Measurements from ENCODE around the gene BAHCC1.

Gene BAHCC1

DNA sequence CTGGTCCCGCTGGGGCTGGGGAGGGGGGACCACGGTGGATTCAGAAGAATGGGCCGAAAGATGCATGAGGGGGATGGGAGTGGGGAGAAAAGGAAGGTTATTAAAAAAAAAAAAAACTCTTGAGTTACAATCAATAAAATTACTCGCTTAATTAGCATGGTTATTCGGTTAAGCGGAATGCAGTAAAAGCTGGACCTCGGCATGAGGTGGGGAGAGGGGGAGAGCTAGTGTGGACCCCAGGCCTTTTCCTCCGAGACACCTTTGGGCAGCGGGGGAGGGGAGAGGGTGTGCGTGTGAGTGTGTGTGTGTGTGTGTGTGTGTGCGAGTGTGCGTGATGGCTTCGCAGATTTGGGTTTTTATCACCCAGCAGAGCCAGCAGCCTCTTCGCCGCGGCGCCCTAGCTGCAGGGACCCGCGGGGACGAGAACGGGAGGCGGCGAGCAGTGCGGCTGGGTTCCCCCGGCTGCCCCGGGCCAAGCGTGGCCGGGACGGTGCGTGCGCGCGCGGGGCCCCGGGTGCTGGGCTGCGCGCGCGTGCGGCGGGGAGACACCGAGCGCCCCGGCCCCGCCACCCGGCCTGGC lies 3.7 kb downstream of the BAHCC1 start:
- DNase-seq = no peak

- DNase-seq = no peak
These were observed 4.4 kb downstream of the BAHCC1 start for GRCh38 chr17:81399481-81400153.

GRCh38 chr17:81400154-81400977 lies 5.1 kb downstream of the BAHCC1 start:
- no peak for DNase-seq

DNA sequence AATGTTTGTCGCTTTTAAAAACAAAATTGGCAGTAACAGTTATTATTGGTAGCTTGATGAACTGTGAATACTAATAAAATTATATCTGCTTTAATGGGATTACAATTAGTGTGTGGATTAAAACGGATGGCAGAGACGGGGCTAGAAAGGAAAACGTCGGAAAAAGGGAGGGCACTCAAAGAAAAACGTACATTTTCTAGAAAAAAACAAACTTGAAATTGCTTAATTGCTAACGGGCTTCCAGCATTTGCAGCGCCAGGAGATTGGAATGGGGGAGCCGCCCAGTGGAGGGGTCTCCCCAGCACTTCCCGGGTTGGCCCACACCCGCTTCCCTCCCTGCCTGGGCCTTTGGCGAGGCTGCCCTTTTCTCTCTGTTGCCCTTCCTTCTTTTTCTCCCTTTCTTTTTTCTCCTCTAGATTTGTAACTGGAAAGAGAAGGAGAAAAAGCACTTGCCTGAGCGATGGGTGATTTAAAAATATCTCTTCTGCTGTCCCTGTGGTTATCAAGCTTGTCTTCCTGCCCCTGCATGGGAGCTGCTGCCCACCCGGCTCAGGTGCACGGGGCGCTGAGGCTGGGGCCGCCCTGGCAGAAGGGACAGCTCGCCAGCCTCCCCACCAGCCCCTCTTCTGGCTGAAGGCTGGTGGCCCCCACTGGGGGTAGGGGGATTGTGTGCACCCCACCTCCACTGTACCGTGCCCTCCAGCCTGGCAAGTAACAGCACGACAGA lies 5.9 kb downstream of the BAHCC1 start:
- no peak for DNase-seq

DNA sequence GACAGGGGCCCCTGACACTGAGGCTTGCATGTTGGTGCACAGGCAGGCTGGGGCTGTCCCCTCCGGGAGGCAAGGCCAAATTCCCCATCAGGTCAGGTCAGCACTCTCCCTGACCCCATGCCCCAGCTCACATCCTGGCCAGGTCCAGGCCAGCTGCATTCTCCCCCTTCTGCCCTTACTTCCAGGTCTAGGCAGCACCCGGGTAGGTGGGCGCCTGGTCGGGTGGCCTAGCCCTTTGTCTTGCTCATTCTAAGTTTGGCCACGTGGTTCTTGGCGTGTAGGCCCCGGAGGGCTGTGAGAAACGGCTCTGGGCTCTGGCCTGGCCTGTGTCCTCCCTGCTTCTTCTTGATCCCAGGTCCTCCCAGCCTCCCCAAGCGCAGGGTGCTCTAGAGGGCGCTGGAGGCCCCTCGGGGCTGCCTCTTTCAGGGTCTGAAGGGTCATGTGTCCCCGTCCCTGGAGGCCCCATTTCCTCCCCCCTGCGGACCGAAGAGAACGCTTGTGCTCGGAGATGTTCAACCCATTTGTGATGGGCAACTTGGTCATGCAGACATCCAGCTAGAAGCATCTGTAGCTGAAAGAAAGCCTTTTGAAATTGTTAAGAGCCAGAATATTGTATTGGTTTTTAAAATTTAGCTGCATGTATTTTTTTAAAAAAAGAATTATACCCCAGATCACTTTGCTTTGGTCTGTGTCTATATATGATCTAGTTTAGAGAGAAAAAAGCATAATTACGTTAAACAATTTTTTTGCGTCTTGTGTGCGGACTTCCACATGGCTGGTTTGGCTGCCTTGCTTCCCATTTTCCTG lies 6.7 kb downstream of the BAHCC1 start:
- no peak for DNase-seq

DNA sequence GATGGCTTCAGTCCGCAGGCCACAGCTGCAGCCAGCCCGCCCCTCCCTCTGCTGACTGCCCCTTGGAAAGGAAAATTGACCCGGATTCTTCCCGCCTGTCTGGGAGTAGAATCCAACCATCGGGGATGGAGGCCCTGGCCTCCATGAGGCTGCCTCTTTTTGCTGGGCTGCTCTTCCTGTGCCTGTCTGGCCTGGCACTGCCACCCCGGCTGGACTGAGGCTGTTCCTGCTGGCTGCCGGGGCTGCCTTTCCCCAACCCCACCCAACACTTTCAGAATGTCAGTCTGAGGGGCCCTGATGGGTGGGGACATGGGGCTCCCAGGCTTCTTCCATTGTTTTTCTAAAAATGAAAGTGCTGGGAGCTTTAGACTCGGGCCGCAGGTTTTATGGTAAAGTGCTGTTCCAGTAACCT lies 7.3 kb downstream of the BAHCC1 start:
- no peak for DNase-seq

DNA sequence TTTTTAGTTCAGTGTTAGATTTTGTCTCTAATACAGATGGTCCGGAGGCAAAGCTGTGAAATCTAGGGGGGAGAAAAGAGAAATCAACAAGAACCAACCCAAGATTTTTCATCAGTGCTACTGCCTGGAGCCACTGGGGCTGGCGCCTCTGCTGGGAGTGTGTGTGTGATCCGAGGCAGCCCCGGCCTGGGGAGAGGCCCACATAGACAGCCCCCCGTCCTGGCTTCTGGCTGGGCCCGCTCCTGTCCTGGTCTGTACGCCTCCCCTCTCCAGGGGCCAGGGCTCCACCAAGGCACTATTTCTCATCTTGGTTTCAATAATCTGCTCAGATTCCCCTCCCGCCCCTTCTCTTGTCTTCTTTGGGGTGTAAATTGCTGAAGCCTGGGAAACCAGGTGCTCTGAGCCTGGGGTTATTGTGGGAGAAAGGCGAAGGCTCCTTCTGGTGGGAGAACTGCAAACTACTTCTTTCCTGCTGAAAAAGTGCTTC lies 7.8 kb downstream of the BAHCC1 start:
- DNase-seq = no peak

DNA sequence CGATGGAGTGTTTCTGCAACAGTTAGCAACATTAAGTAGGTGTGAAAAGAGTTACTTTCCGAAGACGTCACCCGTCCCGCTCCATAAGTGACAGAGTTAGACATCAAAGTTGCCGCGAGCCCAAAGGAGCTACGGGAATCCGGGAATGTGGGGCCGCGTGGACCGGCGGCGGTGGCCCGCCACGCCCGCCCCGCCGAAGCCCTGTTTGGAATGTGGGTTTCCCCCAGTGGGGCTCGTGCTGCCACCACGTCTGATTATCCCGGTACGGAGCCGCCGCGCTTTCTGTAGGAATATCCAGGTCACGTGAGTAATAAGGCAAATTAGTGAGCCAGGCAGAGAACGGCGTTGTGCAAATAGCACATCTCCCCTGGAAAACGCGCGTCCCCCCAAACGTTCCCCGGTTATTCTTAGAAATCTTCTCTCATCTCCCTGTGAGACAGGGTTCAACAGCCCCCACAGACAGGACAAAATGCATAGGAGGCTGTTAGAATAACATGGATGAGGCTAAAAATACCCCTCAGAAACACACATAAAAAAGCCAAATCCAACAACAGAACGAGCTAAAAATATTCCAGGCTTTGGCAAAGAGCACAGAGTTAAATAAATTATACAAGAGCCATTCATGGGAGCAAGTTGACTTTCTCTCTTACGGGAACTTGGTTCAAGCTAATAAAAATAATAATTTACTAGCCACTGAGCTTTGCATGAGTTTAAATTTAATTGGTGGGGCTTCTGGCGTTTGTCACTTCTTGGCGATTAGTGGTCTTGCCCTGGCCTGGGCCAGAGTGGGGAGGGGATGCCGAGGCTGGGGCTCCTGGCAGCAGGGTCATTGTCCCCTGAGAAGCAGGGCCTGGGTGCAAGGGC lies 8.6 kb downstream of the BAHCC1 start:
- DNase-seq = no peak

- no peak for DNase-seq
These were observed 9.4 kb downstream of the BAHCC1 start for GRCh38 chr17:81404558-81405165.

DNA sequence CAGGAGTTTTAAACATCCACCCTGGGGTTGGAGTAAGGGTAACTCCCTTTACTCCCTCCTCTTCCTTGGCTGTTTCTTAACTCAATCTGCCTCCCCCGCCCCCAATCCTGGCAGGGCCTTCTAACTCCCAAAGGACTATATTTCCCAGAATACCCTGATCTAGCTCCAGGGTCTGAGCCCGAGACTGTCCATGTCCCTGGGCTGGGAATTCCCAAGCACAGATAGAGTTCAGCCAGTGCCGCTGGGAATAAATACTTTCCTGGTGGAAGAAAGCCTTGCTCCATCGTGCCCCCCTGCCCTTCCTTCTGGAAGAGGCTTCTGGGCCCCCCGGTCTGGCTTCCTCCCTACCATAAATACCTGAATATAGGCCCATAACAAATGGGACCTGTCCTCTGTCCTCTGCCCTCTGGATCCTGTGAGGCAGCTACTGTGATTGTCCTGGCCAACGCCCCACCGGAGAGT lies 10.2 kb downstream of the BAHCC1 start:
- no peak for DNase-seq

- no peak for DNase-seq
These were observed 11.1 kb downstream of the BAHCC1 start for GRCh38 chr17:81406117-81406953.

GRCh38 chr17:81408049-81408448 lies 12.8 kb downstream of the BAHCC1 start:
- DNase-seq = no peak

- peak; percentile 78 to 85 for DNase-seq
These were observed 14.1 kb downstream of the BAHCC1 start for GRCh38 chr17:81409190-81409935.

GRCh38 chr17:81410852-81411251 lies 15.6 kb downstream of the BAHCC1 start:
- no peak for DNase-seq

DNA sequence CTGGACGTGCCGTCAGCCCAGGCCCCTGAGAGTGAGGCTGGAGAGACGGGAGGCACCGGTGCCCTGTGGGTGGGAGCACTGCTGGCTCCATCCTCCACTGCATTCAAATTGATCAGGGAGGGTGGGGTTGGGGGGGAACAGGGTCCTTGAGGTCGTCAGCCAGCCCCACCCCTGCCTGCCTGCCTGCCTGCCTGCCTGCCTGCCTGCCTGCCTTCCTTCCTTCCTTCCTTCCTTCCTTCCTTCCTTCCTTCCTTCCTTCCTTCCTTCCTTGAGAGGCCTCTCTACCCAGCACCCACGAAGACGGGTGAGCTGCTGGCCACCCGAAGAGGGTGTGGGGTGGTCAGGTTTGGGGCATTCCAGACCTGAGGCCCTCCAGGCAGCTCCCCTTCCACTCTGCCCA lies 16.0 kb downstream of the BAHCC1 start:
- DNase-seq = no peak

DNA sequence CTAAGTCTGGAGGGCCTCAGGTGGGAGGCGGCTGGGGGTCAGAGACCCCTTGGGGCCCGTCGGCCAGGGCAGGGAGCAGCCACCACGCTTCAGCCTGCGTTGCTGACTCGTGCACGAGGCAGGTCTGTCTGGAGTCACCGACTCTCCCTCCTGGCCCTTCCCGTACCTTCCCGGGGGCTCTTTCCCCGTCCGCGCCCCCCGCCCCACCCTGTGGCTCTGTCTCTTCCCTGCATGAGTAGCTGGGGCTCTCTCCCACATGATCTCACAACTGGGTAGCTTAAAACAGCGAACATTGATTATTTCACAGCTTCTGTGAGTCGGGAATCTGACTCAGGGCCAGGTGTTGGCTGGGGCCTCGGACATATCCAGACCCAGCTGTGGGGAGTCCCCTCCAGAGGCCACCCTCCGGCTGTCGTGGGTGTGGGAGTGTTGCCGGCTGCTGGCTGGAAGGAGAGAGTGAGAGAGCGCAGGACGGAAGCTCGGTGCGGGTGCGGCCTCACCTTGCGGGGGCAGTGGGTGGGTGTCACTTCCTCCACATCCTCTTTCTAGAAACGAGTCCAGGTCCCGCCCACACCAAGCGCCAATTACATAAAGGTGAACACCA lies 17.3 kb downstream of the BAHCC1 start:
- DNase-seq = no peak

DNA sequence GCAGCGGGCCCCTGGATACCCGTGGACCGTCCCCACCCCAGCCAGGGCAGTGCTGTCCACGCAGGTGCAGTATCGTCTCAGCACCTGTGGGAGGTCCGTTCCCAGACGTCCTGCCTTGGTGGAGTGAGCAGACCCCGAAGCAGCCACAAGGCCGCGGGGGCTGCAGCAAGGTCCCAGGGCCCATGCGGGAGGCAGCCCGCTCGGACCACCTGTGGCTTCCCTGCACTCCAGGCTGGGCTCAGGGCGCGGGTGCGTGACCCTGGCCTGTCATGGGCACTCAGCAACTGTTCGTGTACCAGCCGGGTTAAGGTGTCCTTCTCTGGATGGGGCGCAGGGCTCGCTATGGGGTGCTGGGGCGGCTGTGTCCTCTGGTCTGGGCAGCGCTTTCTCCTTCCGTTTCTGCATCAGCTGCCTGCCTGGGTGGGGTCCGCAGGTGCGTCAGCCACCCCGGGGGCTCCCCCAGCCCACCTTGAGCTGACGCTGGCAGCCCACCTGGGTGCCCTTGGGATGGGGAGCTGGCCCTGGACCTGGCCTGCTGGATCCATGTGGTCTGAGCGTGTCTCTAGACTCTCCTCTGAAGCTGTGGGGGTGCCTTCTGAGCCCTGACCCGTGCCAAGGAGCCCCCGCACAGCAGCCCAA lies 18.4 kb downstream of the BAHCC1 start:
- DNase-seq = no peak

Data from AML-193 (cell line).